Activated naive CD8-positive, alpha-beta T cell treated with anti-CD3 and anti-CD28 coated beads, Interleukin-2, amount 10 ng/mL, durations not matched to agents 7 days and 5 days (primary cell): ENCODE results near the gene HASPIN. TPM values are rescaled to one million over a fixed set of nuclear protein-coding genes. Genes with fewer than 3 reads are reported as not detected.
"Not testable (repeated sequence)": the region's sequence is repeated elsewhere in the genome, so short reads cannot be mapped to it uniquely, and the experiment has no call there.

Source experiments
- ATAC-seq: fragments of 150-1000 bp; cut with Tn5 transposase; one replicate; pipeline ENCODE4 v1.10.0; 2021; ENCODE audit warnings: low read depth, moderate library complexity
- POLR2A ChIA-PET: fragments of 350-600 bp; sonication (Branson Sonifier 250); formaldehyde crosslinking; loops from one replicate; lab custom pipeline; 2021; ENCODE audit warnings: antibody characterized with exemption; lab: Charles Lee
- DNase-seq: peaks from one replicate; pipeline ENCODE4 v3.0.0; 2021
- H3K27ac Mint-ChIP-seq: one replicate; pipeline ENCODE4 v1.8.0; 2022; ENCODE audit warnings: mild to moderate bottlenecking, mixed read lengths
- H3K27me3 Mint-ChIP-seq: one replicate; pipeline ENCODE4 v1.8.0; 2022; ENCODE audit warnings: mild to moderate bottlenecking, moderate library complexity, mixed read lengths
- H3K36me3 Mint-ChIP-seq: one replicate; pipeline ENCODE4 v1.8.0; 2021; ENCODE audit warnings: mild to moderate bottlenecking, mixed read lengths
- H3K4me1 Mint-ChIP-seq: one replicate; pipeline ENCODE4 v1.8.0; 2021; ENCODE audit warnings: mixed read lengths
- H3K4me3 Mint-ChIP-seq: one replicate; pipeline ENCODE4 v1.8.0; 2022; ENCODE audit warnings: mild to moderate bottlenecking, moderate library complexity, mixed read lengths
- H3K9me3 Mint-ChIP-seq: one replicate; pipeline ENCODE4 v1.8.0; 2021; ENCODE audit warnings: mixed read lengths
- total RNA-seq, 2 experiments: library from RNA; stranded (reverse); gene quantifications; one replicate each; pipeline ENCODE4 v1.2.3, GENCODE V29; 2021

The HASPIN gene
- total RNA-seq, 2 experiments from 2014 or later = 17.5 to 21.4 TPM

- Mint-ChIP-seq H3K4me1 (peaks cover 19% of the 10 kb centered on the region), H3K27ac (no peak overlapping the region), H3K4me3 (no peak overlapping the region), H3K27me3 (no peaks in the 10 kb centered on the region), H3K36me3 (peaks cover 7% of the 10 kb centered on the region), H3K9me3 (peaks cover 2% of the 10 kb centered on the region)
- DNase-seq (no peak), ATAC-seq (no peak)
- POLR2A ChIA-PET = interaction anchor here (1.0 kb wide), 1 partner anchor 9 kb away, joined by 4 read pairs; the partner anchor contains the start of gene P2RX5
These were observed 18.6 kb upstream of the HASPIN start for GRCh38 chr17:3704931-3705717.

DNA sequence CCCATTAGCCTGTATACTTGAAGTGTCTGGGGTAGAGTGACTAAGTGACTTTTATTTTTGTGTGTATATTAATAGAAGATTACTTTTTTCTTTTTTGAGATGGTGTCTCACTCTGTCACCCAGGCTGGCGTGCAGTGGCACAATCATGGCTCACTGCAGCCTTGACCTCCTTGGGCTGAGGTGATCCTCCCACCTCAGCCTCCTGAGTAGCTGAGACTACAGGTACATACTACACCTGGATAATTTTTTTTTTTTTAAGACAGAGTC is 18.1 kb upstream of the HASPIN start:
- not testable (repeated sequence) for ATAC-seq, H3K27ac Mint-ChIP-seq, H3K36me3 Mint-ChIP-seq, H3K4me3 Mint-ChIP-seq, DNase-seq, H3K9me3 Mint-ChIP-seq, H3K27me3 Mint-ChIP-seq
- POLR2A ChIA-PET = interaction anchor here (1.0 kb wide), 1 partner anchor 10 kb away, joined by 4 read pairs; the partner anchor contains the start of gene P2RX5
- peaks cover 22% of the 10 kb centered on the region for H3K4me1 Mint-ChIP-seq

- Mint-ChIP-seq H3K27me3 (no peaks in the 10 kb centered on the region), H3K36me3 (peaks cover 15% of the 10 kb centered on the region), H3K9me3 (no peaks in the 10 kb centered on the region), H3K4me3 (peak overlapping the region; percentile 10), H3K4me1 (peaks cover 38% of the 10 kb centered on the region), H3K27ac (no peak overlapping the region)
- POLR2A ChIA-PET = no interaction called here
- no peak for ATAC-seq
- DNase-seq = no peak
These were observed 15.3 kb upstream of the HASPIN start for GRCh38 chr17:3708366-3708765.

DNA sequence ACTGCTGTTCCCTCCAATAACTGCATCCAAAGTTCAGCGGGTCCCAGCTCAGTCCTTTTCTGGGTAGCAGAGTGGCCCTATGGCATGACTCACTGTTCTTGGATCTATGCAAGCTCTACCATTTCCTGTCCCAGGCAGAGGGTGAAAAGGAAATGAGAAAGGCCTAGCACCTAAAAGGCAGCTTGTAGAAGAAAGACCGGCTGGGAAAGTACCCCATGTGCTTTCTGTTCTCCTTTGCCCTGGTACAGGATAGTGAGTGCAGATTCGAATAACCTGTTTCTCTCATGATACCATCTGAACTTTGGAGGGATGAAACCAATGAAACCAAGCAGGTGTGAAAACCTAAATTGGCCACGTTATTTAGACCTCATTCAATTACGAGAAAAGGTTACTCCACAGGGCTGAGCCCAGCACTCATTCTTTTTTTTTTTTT is 12.7 kb upstream of the HASPIN start:
- H3K36me3 Mint-ChIP-seq = peaks cover 25% of the 10 kb centered on the region
- no peaks in the 10 kb centered on the region for H3K9me3 Mint-ChIP-seq
- ATAC-seq (peak; percentile 99), DNase-seq (peak; percentile 45)
- H3K27me3 Mint-ChIP-seq = no peaks in the 10 kb centered on the region
- H3K4me1 Mint-ChIP-seq = peaks cover 40% of the 10 kb centered on the region
- H3K27ac Mint-ChIP-seq = peak overlapping the region; percentile 90
- H3K4me3 Mint-ChIP-seq = peak overlapping the region; percentile 68
- POLR2A ChIA-PET = interaction anchor here (1.0 to 2.1 kb wide), 7 partner anchors 9 to 896 kb away, joined by 3 to 33 read pairs (median 7); partner anchors contain the start of genes CTNS, HASPIN, P2RX5 and SHPK

DNA sequence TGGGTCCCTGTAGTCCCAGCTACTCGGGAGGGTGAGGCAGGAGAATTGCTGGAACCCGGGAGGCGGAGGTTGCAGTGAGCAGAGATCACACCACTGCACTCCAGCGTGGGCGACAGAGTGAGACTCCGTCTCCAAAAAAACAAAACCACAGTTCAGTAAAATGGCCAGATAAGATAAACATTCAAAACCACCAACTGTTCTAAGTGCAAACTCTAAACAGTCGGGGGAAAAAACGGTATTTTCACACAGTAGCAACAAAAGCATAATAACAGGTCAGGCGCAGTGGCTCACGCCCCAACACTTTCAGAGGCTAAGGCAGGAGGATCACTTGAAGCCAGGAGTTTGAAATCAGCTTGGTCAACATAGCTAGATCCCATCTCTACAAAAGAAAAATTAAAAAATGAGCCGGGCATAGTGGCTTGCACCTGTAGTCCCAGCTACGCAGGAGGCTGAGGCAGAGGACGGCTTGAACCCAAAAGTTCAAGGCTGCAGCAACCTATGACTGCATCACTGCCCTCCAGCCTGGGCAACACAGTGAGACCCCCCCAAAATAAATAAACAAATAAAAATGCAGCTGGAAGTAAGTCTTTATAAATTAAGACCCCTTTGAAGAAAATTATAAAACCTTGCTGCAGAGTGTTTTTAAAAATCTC is 10.8 kb upstream of the HASPIN start:
- peaks cover 33% of the 10 kb centered on the region for H3K36me3 Mint-ChIP-seq
- peaks cover 38% of the 10 kb centered on the region for H3K4me1 Mint-ChIP-seq
- peak overlapping the region; percentile 61 for H3K4me3 Mint-ChIP-seq
- ATAC-seq (no peak), DNase-seq (no peak)
- POLR2A ChIA-PET = interaction anchor here (1.1 to 1.4 kb wide), 2 partner anchors 21 to 42 kb away, joined by 3 read pairs; no protein-coding TSS in a partner anchor
- peak overlapping the region; percentile 87 for H3K27ac Mint-ChIP-seq
- no peaks in the 10 kb centered on the region for H3K9me3 Mint-ChIP-seq
- no peaks in the 10 kb centered on the region for H3K27me3 Mint-ChIP-seq

DNA sequence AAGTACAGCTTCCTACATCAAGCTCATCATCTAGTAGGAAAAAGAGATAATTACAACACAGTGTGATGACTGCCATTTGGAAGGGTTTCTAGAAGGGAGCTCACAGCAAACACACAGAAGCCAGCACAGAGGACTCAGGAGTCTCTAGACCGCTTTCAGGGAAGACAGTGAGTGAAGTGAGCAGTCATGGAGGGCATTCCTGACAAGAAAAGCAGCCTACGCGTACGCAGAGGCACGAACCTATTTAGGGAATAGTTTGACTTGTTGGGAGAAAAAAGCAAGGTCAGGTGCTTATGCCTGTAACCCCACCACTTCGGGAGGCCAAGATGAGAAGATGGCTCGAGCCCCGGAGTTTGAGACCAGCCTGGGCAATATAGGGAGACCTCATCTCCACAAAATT is 8.4 kb upstream of the HASPIN start:
- H3K36me3 Mint-ChIP-seq = peaks cover 44% of the 10 kb centered on the region
- DNase-seq (no peak), ATAC-seq (no peak)
- no peak overlapping the region for H3K4me3 Mint-ChIP-seq
- H3K9me3 Mint-ChIP-seq = no peaks in the 10 kb centered on the region
- H3K27me3 Mint-ChIP-seq = no peaks in the 10 kb centered on the region
- H3K27ac Mint-ChIP-seq = no peak overlapping the region
- peaks cover 33% of the 10 kb centered on the region for H3K4me1 Mint-ChIP-seq
- POLR2A ChIA-PET = interaction anchor here (0.7 kb wide), 1 partner anchor 19 kb away, joined by 3 read pairs; the partner anchor contains the start of gene P2RX5

GRCh38 chr17:3718201-3718600 is 5.5 kb upstream of the HASPIN start:
- POLR2A ChIA-PET = no interaction called here

DNA sequence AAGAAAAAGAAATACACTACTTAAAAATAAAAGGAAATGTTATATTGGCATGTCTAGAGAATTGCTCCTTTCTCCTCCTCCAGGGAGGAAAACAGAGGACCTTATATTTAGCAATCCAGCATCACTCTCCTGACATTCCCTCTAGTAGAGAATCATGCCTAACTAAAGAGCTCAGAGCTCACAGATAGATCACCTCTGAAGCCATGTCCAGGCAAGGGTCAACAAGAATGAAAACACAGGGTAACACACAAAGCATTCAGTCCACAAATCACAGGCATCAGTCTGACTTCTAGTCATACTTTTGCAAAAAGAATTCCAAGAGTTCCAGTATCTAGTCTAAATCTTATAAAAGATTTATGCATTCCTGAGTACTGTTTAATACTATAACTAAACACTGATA is 4.4 kb upstream of the HASPIN start:
- DNase-seq = no peak
- ATAC-seq = no peak
- no peaks in the 10 kb centered on the region for H3K27me3 Mint-ChIP-seq
- H3K9me3 Mint-ChIP-seq = no peaks in the 10 kb centered on the region
- POLR2A ChIA-PET = interaction anchor here (0.7 to 2.6 kb wide), 3 partner anchors 8 to 23 kb away, joined by 3 to 11 read pairs (median 5); partner anchors contain the start of gene P2RX5
- H3K27ac Mint-ChIP-seq = no peak overlapping the region
- H3K36me3 Mint-ChIP-seq = peaks cover 36% of the 10 kb centered on the region
- no peak overlapping the region for H3K4me3 Mint-ChIP-seq
- H3K4me1 Mint-ChIP-seq = peaks cover 25% of the 10 kb centered on the region

More at GRCh38 chr17:3718201-3718600, 5.5 kb upstream of the HASPIN start:
- peaks cover 25% of the 10 kb centered on the region for H3K4me1 Mint-ChIP-seq
- no peaks in the 10 kb centered on the region for H3K9me3 Mint-ChIP-seq
- no peak overlapping the region for H3K27ac Mint-ChIP-seq
- no peak for DNase-seq
- no peak for ATAC-seq
- H3K27me3 Mint-ChIP-seq = no peaks in the 10 kb centered on the region
- no peak overlapping the region for H3K4me3 Mint-ChIP-seq
- peaks cover 36% of the 10 kb centered on the region for H3K36me3 Mint-ChIP-seq

DNA sequence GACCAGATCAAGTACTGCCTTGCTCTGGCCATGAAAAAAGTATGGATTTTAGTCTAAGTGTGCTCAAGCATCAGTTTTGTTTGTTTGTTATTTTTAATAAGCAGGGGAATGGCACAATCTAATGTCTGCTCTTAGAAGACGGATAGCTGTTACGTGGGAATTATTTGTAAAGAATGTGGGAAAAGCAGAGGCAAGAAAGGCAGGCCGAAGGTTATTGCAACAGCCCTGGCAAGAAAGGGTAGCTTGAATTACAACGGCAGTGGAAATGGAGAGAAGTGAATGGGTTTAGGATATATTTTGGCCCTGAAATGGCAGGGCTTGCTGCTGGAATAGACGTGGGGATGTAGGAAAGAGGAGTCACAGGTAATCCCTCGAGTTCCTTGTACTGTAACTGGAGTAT is 987 bp upstream of the HASPIN start:
- no peaks in the 10 kb centered on the region for H3K27me3 Mint-ChIP-seq
- DNase-seq (no peak), ATAC-seq (no peak)
- peak overlapping the region; percentile 72 for H3K27ac Mint-ChIP-seq
- POLR2A ChIA-PET = interaction anchor here (0.6 to 2.5 kb wide), 4 partner anchors 12 to 73 kb away, joined by 3 to 19 read pairs (median 8); partner anchors contain the start of gene P2RX5
- H3K4me3 Mint-ChIP-seq = peak overlapping the region; percentile 86
- H3K4me1 Mint-ChIP-seq = peaks cover 47% of the 10 kb centered on the region
- H3K36me3 Mint-ChIP-seq = peaks cover 42% of the 10 kb centered on the region
- no peaks in the 10 kb centered on the region for H3K9me3 Mint-ChIP-seq

DNA sequence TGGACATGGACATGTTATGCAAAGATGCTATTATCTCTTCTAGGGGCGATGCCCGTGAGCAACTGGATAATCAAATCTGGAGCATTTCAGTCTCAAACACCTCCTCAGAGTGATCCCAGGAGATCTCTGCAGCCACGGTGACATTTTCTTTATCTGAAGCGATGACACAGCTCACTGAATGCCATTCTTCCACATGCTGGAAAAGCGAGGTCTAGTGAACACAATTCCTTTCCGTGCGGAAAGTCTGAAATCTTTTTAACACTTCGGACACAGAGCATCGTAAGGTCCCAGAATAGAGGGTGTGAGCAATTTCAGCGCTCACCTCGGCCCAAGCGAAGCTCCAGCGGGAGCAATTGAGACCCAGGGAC is 531 bp upstream of the HASPIN start:
- H3K4me3 Mint-ChIP-seq = peak overlapping the region; percentile 86
- POLR2A ChIA-PET = interaction anchor here (0.6 to 2.5 kb wide), 9 partner anchors 12 to 1313 kb away, joined by 3 to 19 read pairs (median 3); partner anchors contain the start of genes NCBP3 and P2RX5
- H3K4me1 Mint-ChIP-seq = peaks cover 49% of the 10 kb centered on the region
- DNase-seq = no peak
- no peak for ATAC-seq
- H3K27me3 Mint-ChIP-seq = no peaks in the 10 kb centered on the region
- peak overlapping the region; percentile 72 for H3K27ac Mint-ChIP-seq
- peaks cover 45% of the 10 kb centered on the region for H3K36me3 Mint-ChIP-seq
- no peaks in the 10 kb centered on the region for H3K9me3 Mint-ChIP-seq

DNA sequence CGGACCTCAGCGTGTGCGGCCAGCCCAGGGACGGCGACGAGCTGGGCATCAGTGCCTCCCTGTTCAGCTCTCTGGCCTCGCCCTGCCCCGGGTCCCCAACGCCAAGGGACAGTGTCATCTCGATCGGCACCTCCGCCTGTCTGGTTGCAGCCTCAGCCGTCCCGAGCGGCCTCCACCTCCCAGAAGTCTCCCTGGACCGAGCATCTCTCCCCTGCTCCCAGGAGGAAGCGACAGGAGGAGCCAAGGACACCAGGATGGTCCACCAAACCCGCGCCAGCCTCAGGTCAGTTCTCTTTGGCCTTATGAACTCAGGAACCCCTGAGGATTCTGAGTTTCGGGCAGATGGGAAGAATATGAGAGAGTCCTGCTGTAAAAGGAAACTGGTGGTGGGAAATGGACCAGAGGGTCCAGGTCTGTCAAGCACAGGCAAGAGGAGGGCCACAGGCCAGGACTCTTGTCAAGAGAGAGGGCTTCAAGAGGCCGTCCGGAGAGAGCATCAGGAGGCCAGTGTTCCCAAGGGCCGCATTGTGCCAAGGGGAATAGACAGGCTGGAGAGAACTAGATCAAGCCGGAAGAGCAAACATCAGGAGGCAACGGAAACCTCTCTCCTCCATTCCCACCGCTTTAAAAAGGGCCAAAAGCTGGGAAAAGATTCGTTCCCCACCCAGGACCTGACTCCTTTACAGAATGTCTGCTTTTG is 825 bp downstream of the HASPIN start:
- H3K4me1 Mint-ChIP-seq = peaks cover 47% of the 10 kb centered on the region
- peaks cover 42% of the 10 kb centered on the region for H3K36me3 Mint-ChIP-seq

GRCh38 chr17:3727041-3727440 is 3.3 kb downstream of the HASPIN start:
- Mint-ChIP-seq H3K27me3 (no peaks in the 10 kb centered on the region), H3K9me3 (no peaks in the 10 kb centered on the region), H3K27ac (no peak overlapping the region), H3K4me3 (no peak overlapping the region), H3K4me1 (peaks cover 34% of the 10 kb centered on the region), H3K36me3 (peaks cover 36% of the 10 kb centered on the region)
- POLR2A ChIA-PET = no interaction called here
- DNase-seq (no peak), ATAC-seq (no peak)

More for the DNA sequence above, 825 bp downstream of the HASPIN start:
- Mint-ChIP-seq H3K9me3 (no peaks in the 10 kb centered on the region), H3K27ac (peak overlapping the region; percentile 76), H3K4me3 (peak overlapping the region; percentile 86), H3K27me3 (no peaks in the 10 kb centered on the region)
- ATAC-seq = no peak
- POLR2A ChIA-PET = interaction anchor here (0.7 to 2.5 kb wide), 4 partner anchors 29 to 121 kb away, joined by 3 to 12 read pairs (median 3); partner anchors contain the start of gene P2RX5
- peak; percentile 64 for DNase-seq

DNA sequence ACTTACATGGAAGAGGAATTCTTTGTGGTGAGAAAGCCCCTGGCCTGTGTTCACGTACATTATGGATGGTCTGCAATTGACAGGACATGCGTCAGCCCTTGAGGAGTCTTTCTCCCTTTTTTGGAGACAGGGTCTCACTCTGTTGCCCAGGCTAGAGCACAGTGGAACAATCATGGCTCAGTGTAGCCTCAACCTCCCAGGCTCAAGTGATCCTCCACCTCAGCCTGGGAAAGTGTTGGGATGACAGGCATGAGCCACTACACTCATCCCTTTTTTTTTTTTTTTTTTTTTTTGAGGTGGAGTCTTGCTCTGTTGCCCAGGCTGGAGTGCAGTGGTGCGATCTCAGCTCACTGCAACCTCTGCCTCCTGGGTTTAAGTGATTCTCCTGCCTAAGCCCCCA is 4.4 kb downstream of the HASPIN start:
- POLR2A ChIA-PET = interaction anchor here (0.9 kb wide), 1 partner anchor 17 kb away, joined by 3 read pairs; no protein-coding TSS in a partner anchor
- not testable (repeated sequence) for H3K27me3 Mint-ChIP-seq, H3K4me3 Mint-ChIP-seq, H3K27ac Mint-ChIP-seq, H3K9me3 Mint-ChIP-seq, DNase-seq, ATAC-seq
- H3K4me1 Mint-ChIP-seq = peaks cover 28% of the 10 kb centered on the region
- H3K36me3 Mint-ChIP-seq = peaks cover 32% of the 10 kb centered on the region
